ENCODE results near the gene TBL3.
"Not testable (repeated sequence)": the region's sequence is repeated elsewhere in the genome, so short reads cannot be mapped to it uniquely, and the experiment has no call there.

TBL3 gene

DNA sequence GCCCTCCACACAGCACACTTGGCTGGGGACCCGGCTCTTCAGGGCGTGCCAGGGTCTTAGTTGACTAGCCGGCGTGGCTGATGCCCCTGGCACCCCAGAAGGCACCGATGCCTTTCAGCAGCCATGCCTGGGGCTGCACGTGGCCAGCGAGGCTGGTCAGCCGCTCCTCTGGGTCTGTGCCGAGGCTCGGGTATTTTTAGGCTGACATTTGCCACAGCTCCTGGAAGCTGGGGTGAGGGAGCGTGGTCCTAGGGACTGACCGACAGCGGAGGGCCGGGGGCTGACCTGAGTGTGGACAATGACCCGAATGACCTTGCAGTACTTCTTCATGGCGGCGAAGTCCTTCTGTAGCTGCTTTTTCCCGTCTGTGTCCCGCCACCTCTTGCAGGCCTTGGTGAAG is 21.3 kb upstream of the TBL3 start:
- no peak overlapping the region for H3K4me3 ChIP-seq (replicated peaks; ENCODE audit: low read depth, low read length)
- TF ChIP-seq, protein P1, sequence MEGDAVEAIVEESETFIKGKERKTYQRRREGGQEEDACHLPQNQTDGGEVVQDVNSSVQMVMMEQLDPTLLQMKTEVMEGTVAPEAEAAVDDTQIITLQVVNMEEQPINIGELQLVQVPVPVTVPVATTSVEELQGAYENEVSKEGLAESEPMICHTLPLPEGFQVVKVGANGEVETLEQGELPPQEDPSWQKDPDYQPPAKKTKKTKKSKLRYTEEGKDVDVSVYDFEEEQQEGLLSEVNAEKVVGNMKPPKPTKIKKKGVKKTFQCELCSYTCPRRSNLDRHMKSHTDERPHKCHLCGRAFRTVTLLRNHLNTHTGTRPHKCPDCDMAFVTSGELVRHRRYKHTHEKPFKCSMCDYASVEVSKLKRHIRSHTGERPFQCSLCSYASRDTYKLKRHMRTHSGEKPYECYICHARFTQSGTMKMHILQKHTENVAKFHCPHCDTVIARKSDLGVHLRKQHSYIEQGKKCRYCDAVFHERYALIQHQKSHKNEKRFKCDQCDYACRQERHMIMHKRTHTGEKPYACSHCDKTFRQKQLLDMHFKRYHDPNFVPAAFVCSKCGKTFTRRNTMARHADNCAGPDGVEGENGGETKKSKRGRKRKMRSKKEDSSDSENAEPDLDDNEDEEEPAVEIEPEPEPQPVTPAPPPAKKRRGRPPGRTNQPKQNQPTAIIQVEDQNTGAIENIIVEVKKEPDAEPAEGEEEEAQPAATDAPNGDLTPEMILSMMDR (IDR thresholded peaks at IDR 0.05; ENCODE audit: low read length, missing control alignments): no peak

GRCh38 chr16:1953734-1954133 is 18.1 kb upstream of the TBL3 start:
- TF ChIP-seq, protein P1 (IDR thresholded peaks at IDR 0.05; ENCODE audit: low read length, missing control alignments): no peak
- DNase-seq (ENCODE audit: low read depth): no peak
- no peak overlapping the region for H3K4me3 ChIP-seq (replicated peaks; ENCODE audit: low read depth, low read length)

More for the DNA sequence above, 21.3 kb upstream of the TBL3 start:
- no peak for DNase-seq (ENCODE audit: low read depth)

GRCh38 chr16:1957434-1958142 is 14.3 kb upstream of the TBL3 start:
- DNase-seq (ENCODE audit: low read depth); H3K4me3 ChIP-seq (replicated peaks; ENCODE audit: low read depth, low read length): not testable (repeated sequence)

- DNase-seq (ENCODE audit: low read depth); H3K4me3 ChIP-seq (replicated peaks; ENCODE audit: low read depth, low read length): not testable (repeated sequence)
Observed at GRCh38 chr16:1958143-1958491, 13.7 kb upstream of the TBL3 start.

GRCh38 chr16:1958715-1959268 is 13.1 kb upstream of the TBL3 start:
- H3K4me3 ChIP-seq (replicated peaks; ENCODE audit: low read depth, low read length): no peak overlapping the region
- TF ChIP-seq, protein P1 (IDR thresholded peaks at IDR 0.05; ENCODE audit: low read length, missing control alignments): no peak
- no peak for DNase-seq (ENCODE audit: low read depth)

DNA sequence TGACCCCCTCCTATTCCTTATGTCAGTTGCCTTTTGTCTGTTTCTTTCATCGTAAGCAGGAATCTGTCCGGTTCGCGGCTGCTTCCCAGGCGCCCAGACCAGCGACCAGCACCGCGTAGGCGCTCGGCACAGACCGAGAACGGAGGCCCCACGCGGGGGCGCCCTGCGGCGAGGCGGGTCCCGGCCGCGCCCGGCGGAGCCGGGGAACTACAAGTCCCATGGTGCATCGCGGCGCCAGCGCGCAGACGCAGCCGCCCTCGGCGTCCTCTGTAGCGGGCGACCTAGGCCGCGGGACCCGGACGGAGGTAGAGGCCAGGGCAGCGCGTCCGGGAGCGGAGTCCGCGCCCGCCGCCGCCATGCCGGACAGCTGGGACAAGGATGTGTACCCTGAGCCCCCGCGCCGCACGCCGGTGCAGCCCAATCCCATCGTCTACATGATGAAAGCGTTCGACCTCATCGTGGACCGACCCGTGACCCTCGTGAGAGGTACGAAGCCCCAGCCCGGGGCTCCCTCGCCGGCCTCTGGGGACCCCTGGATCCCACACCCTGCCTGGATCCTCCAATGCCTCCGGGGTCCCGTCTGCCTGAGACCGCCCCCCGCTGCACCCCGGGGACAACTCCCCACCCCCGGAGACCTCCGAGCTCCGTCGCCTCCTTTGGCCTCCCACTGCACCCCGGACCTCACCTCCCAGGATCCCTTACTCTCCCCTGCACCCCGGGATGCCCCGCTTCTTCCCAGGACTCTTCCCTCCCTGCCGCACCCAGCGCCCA is 12.4 kb upstream of the TBL3 start, which contains the start of gene NDUFB10:
NDUFB10 (plus strand) TSS at position 270 of the 771 bp plus-strand sequence; CDS start at position 357, 87 bp downstream.
- DNase-seq (ENCODE audit: low read depth): peak; percentile 92
- TF ChIP-seq, protein P1 (IDR thresholded peaks at IDR 0.05; ENCODE audit: low read length, missing control alignments): peak; percentile 30
- H3K4me3 ChIP-seq (replicated peaks; ENCODE audit: low read depth, low read length): peak within 1 kb of the TSS; percentile 89

GRCh38 chr16:1960665-1961630 is 10.9 kb upstream of the TBL3 start:
- peak; percentile 32 for DNase-seq (ENCODE audit: low read depth)
- TF ChIP-seq, protein P1 (IDR thresholded peaks at IDR 0.05; ENCODE audit: low read length, missing control alignments): no peak
- H3K4me3 ChIP-seq (replicated peaks; ENCODE audit: low read depth, low read length): peak overlapping the region; percentile 89

Measured in fibroblast of pulmonary artery (primary cell).